AG09309 (cell line): ENCODE results near the gene OCIAD1.
A peak's percentile ranks its signal among the peaks of the same experiment; 100 is the strongest.

Experiments
- DNase-seq: peaks from one replicate; pipeline ENCODE4 v3.0.0-alpha.2; 2010; ENCODE audit warnings: low read depth
- H3K4me3 ChIP-seq: 2 replicates; pipeline ENCODE4 v1.5.1; 2011; ENCODE audit warnings: mild to moderate bottlenecking, low read depth, low read length, moderate library complexity; ENCODE audit not compliant: control insufficient read depth
- CTCF ChIP-seq: IDR thresholded peaks from 2 replicates; pipeline ENCODE4 v1.5.1; 2011; ENCODE audit warnings: mild to moderate bottlenecking, low read depth, low read length, inconsistent platforms; ENCODE audit not compliant: insufficient read depth, control insufficient read depth; ENCODE audit errors: missing control alignments

Gene OCIAD1

GRCh38 chr4:48830706-48831531 lies at the start of gene OCIAD1:
Gene OCIAD1, plus strand, starts transcription at chr4:48831088. Its CDS starts 1,537 bp downstream, at chr4:48832625.
- peak; percentile 98 for DNase-seq
- no peak for TF ChIP-seq CTCF
- H3K4me3 ChIP-seq: peak within 1 kb of the TSS; percentile 98

- TF ChIP-seq CTCF: no peak
- no peak overlapping the region for H3K4me3 ChIP-seq
- DNase-seq: no peak
Observed at GRCh38 chr4:48781968-48782367, 48.9 kb upstream of the OCIAD1 start.

GRCh38 chr4:48785302-48785701 lies 45.6 kb upstream of the OCIAD1 start:
- no peak for DNase-seq
- no peak for TF ChIP-seq CTCF

GRCh38 chr4:48786549-48786948 lies 44.3 kb upstream of the OCIAD1 start:
- TF ChIP-seq CTCF: no peak
- no peak for DNase-seq
- no peak overlapping the region for H3K4me3 ChIP-seq

More at GRCh38 chr4:48785302-48785701, 45.6 kb upstream of the OCIAD1 start:
- no peak overlapping the region for H3K4me3 ChIP-seq

GRCh38 chr4:48787056-48787455 lies 43.8 kb upstream of the OCIAD1 start:
- DNase-seq: no peak
- H3K4me3 ChIP-seq: no peak overlapping the region
- TF ChIP-seq CTCF: no peak

GRCh38 chr4:48790561-48790960 lies 40.3 kb upstream of the OCIAD1 start:
- no peak for DNase-seq
- no peak for TF ChIP-seq CTCF
- H3K4me3 ChIP-seq: no peak overlapping the region
